Suprapubic skin (tissue), 4 donors: ENCODE results near the gene ITPKB. TPM values are rescaled to one million over a fixed set of nuclear protein-coding genes. Genes with fewer than 3 reads are reported as not detected.

ENCODE experiments used
- DNase-seq, 2 donors: peaks; one replicate each; pipeline ENCODE4 v3.0.0-alpha.2; 2019; ENCODE audit warnings: low spot score in 2 of 2
- H3K27ac ChIP-seq: fragments of 200-600 bp; sonication (generic); one replicate; pipeline ENCODE4 v1.5.1; 2019
- H3K27me3 ChIP-seq: fragments of 200-600 bp; sonication (generic); one replicate; pipeline ENCODE4 v1.5.1; 2019
- H3K36me3 ChIP-seq: fragments of 200-600 bp; sonication (generic); one replicate; pipeline ENCODE4 v1.5.1; 2019
- H3K4me1 ChIP-seq: fragments of 200-600 bp; sonication (generic); one replicate; pipeline ENCODE4 v1.5.1; 2019
- H3K4me3 ChIP-seq: fragments of 200-600 bp; sonication (generic); one replicate; pipeline ENCODE4 v1.5.1; 2019; ENCODE audit warnings: mild to moderate bottlenecking
- H3K9me3 ChIP-seq: fragments of 200-600 bp; sonication (generic); one replicate; pipeline ENCODE4 v1.5.1; 2019
- CTCF ChIP-seq, 2 donors: fragments of 200-600 bp in 1 of 2; fragments of 450-650 bp in 1 of 2; sonication (generic) in 1 of 2; IDR thresholded peaks; one replicate each; pipeline ENCODE4 v1.5.1; 2016 to 2019; ENCODE audit warnings: antibody characterized with exemption in 2 of 2, mild to moderate bottlenecking in 1 of 2, moderate library complexity in 1 of 2
- EP300 ChIP-seq: sonication (generic); formaldehyde crosslinking; IDR thresholded peaks from one replicate; pipeline ENCODE4 v1.6.1; 2017; ENCODE audit warnings: antibody characterized with exemption
- POLR2A ChIP-seq, 2 donors: fragments of 450-650 bp; IDR thresholded peaks; one replicate each; pipeline ENCODE4 v1.6.1; 2017; ENCODE audit warnings: antibody characterized with exemption in 2 of 2, mild to moderate bottlenecking in 2 of 2, moderate library complexity in 2 of 2
- POLR2AphosphoS5 ChIP-seq, 3 donors: sonication (generic); formaldehyde crosslinking; IDR thresholded peaks; one replicate each; pipeline ENCODE4 v1.6.1; 2017; ENCODE audit warnings: antibody characterized with exemption in 3 of 3
- WGBS: methylation state at CpG from one replicate; pipeline ENCODE4 v1.1.5; 2018; 5-methylcytosine and 5-hydroxymethylcytosine counted together
- total RNA-seq, 4 donors: library from RNA; depleted of rRNA; stranded (reverse); fragments of >200 nt; gene quantifications; one replicate each; pipeline ENCODE4 v1.1.0, GENCODE V29; 2016

Gene ITPKB
- total RNA-seq, 4 donors from 2014 or later: 31.0 to 39.0 (median 35.3) TPM

GRCh38 chr1:226728448-226728847 lies 10.6 kb downstream of the ITPKB start:
- Histone ChIP-seq H3K36me3 (no peaks in the 10 kb centered on the region), H3K4me3 (no peak overlapping the region), H3K27ac (no peak overlapping the region), H3K4me1 (peaks cover 51% of the 10 kb centered on the region), H3K27me3 (no peaks in the 10 kb centered on the region), H3K9me3 (no peaks in the 10 kb centered on the region)
- 72% methylated on average over 6 of the region's 6 CpGs for WGBS
- DNase-seq: peak in 1 of 2 donors; percentile 25
- TF ChIP-seq EP300: no peak
- no peak for TF ChIP-seq CTCF (IDR thresholded peaks at IDR 0.05)
- TF ChIP-seq POLR2AphosphoS5 (IDR thresholded peaks at IDR 0.05): no peak
- no peak for TF ChIP-seq POLR2A (IDR thresholded peaks at IDR 0.05)

GRCh38 chr1:226725897-226726267 lies 13.2 kb downstream of the ITPKB start:
- Histone ChIP-seq H3K27me3 (no peaks in the 10 kb centered on the region), H3K4me3 (no peak overlapping the region), H3K4me1 (peaks cover 39% of the 10 kb centered on the region), H3K27ac (no peak overlapping the region), H3K9me3 (no peaks in the 10 kb centered on the region), H3K36me3 (no peaks in the 10 kb centered on the region)
- no peak for DNase-seq
- TF ChIP-seq CTCF (IDR thresholded peaks at IDR 0.05): no peak
- no peak for TF ChIP-seq POLR2AphosphoS5 (IDR thresholded peaks at IDR 0.05)
- TF ChIP-seq EP300: no peak
- no peak for TF ChIP-seq POLR2A (IDR thresholded peaks at IDR 0.05)
- 85% methylated on average over 4 of the region's 4 CpGs for WGBS

- Histone ChIP-seq H3K4me1 (peaks cover 46% of the 10 kb centered on the region), H3K4me3 (no peak overlapping the region), H3K36me3 (no peaks in the 10 kb centered on the region), H3K9me3 (no peaks in the 10 kb centered on the region), H3K27me3 (no peaks in the 10 kb centered on the region), H3K27ac (peak overlapping the region; percentile 24)
- WGBS: 71% methylated on average over 13 of the region's 13 CpGs
- TF ChIP-seq POLR2AphosphoS5 (IDR thresholded peaks at IDR 0.05): no peak
- TF ChIP-seq POLR2A (IDR thresholded peaks at IDR 0.05): no peak
- TF ChIP-seq EP300: no peak
- peak in 1 of 2 donors; percentile 59 for DNase-seq
These were observed 15.2 kb downstream of the ITPKB start for GRCh38 chr1:226723657-226724532.

GRCh38 chr1:226722901-226723656 lies 16.0 kb downstream of the ITPKB start:
- Histone ChIP-seq H3K27me3 (no peaks in the 10 kb centered on the region), H3K9me3 (no peaks in the 10 kb centered on the region)

More at GRCh38 chr1:226722901-226723656, 16.0 kb downstream of the ITPKB start:
- peak overlapping the region; percentile 7 for H3K27ac ChIP-seq
- 74% methylated on average over 14 of the region's 14 CpGs for WGBS
- TF ChIP-seq EP300 (no peak), POLR2AphosphoS5 (IDR thresholded peaks at IDR 0.05) (no peak), CTCF (IDR thresholded peaks at IDR 0.05) (no peak), POLR2A (IDR thresholded peaks at IDR 0.05) (no peak)
- H3K4me3 ChIP-seq: no peak overlapping the region
- peak in 1 of 2 donors; percentile 58 for DNase-seq
- H3K4me1 ChIP-seq: peaks cover 41% of the 10 kb centered on the region
- no peaks in the 10 kb centered on the region for H3K36me3 ChIP-seq
